Stimulated activated CD4-positive, alpha-beta T cell treated with anti-CD3 and anti-CD28 coated beads, Interleukin-15, amount 100 ng/mL, for 1 hour (primary cell): ENCODE data around the gene TMEM11.
"Not testable (repeated sequence)": the region's sequence is repeated elsewhere in the genome, so short reads cannot be mapped to it uniquely, and the experiment has no call there.

Source experiments
- DNase-seq, 2 donors: peaks; one replicate each; pipeline ENCODE4 v3.0.0-alpha.2; 2020; ENCODE audit warnings: low read depth in 1 of 2, low spot score in 1 of 2

Gene TMEM11

DNA sequence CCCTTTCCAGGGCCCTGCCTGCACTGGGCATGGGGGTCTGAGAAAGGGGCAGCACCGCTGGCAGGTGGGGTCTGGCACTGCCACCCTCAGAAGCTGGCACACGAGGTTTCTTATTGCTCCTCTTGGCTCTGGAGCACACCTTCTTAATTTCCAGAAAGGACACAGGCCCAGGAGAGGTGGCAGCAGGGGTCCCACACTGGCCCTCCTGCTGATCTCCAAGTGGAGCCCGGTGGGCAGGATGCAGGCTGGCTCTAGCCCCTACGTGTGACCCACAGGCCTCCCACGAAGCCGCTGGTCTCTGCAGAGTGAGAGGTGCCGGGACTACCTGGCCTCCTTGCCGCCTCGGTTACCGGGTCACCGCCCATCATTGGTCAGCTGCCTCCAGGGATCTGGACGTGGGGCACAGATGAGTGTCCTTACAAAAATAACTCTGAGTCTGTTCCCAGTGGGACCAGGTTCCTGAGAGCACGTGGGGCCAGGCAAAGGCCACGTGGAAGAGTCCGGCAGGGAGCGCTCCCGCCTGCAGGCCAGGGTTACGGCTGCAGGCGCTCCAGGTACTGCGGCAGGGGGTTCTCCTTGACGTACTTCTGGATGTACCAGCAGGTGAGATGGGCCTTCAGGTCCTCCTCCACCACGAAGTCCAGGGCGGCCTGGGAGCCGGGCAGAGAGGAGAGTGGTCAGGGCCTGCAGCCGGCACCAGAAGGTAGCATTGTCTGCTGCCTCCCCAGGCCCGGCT lies 29.0 kb upstream of the TMEM11 start:
- no peak for DNase-seq

DNA sequence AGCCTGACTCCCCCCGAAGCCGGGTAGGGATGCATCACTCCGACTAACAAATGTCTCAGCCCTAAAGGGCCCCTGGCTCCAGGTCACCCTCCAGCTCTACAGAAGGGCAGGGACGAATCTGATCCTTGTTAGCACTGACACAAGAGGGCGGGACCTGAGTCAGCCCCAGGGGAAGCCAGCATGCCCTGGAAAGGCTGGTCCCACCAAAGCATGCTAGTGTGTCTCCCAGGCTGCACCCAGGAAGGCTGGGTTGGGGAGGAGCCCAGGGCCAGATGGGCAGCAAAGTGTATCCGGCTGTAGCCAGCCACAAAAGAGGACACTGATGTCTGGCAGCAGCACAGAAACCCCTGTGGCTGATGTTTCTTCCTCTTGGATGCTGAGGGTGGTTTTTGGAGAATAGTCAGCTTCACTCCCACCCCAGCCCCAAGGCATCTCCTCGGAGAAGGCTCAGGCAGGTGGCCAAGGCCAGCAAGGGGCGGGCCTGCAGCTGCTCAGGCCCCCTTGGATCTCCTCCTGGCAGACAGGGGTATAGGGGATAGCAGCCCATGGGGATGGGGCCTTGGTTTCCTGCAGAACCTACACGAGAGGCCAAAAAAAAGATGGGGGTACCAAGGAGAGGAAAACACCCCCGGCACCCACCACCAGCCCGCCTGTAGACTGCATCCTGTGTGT lies 28.2 kb upstream of the TMEM11 start:
- DNase-seq, result no peak

DNA sequence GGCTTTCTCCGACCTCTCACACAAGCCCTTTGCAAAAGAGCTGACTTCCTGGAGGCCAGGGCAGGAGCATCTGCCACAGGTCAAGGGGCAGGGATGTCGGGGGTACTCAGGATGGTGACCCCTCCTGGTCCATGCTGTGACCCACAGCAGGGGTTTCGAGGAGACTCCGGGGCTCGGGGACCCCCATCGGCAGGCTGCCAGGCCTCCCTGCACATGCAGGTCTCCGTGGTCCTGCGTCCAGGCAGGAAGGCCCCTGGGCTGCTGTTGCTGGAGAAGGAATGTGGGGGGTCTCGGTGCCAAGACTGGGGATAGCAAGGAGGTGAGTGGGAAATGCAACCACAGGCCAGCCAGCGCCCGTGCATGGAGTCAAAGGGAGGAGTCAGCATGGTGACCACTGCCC lies 27.6 kb upstream of the TMEM11 start:
- no peak for DNase-seq

DNA sequence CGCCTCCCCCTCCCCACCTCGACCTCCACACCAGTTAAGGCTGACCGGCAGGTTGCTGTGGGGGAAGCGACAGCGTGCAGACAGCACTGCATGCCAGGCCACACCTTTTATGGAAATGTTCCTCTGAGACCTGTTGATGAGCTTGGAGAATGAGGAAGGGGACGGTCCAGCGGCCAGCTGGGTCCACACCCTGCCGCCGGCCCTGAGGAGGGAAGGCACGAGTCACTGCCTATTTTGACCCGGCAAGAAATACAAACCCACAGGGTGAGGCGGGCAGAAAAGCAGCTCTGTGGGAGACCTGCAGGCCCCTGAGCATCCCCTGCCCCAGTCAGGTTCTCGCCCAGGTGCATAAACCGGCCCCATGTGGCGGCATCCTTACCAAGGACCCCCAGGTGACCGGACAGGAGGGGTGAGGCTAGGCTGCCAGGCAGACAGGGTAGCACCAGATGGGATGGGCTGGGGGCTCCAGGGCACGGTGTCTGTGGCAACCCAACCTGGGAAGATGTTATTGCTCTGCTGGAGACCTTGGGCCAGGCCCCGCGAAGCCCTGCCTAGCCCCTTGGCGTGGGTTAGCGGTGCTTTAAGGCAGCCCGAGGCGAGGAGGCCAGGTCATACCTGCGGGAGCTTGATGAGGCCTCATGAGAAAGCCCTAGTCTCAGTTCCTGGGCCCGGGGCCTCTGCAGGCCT lies 26.6 kb upstream of the TMEM11 start:
- no peak for DNase-seq

DNA sequence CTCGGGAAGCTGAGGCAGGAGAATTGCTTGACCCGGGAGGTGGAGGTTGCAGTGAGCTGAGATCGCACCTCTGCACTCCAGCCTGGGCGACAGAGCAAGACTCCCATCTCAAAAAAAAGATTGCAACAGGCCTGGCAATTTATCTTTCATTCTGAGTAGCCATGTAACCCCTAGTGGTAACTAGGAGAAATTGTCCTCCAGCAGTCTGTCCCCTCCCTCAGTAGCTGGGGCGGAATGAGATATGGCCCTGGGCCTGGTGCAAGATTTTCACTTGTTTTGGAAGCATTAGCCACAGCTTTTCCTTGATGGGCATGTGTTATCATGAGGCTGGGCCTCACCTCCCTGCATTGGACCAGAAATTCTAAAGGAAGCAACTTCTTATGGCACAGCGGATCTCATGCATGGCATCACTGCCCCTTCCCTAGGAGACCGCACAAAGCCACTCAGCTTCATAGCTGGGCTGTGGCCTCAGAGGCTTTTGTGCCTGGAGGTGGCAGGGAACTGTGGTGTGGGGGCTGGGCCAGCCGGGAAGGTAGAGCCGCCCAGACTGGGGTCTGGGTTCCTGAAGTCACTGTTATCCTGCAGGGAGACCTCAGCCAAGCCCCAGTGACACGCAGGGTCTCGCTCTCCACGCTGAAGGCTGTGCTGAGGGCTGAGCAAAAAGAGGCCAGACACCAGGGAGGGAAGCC lies 25.9 kb upstream of the TMEM11 start:
- no peak for DNase-seq

DNA sequence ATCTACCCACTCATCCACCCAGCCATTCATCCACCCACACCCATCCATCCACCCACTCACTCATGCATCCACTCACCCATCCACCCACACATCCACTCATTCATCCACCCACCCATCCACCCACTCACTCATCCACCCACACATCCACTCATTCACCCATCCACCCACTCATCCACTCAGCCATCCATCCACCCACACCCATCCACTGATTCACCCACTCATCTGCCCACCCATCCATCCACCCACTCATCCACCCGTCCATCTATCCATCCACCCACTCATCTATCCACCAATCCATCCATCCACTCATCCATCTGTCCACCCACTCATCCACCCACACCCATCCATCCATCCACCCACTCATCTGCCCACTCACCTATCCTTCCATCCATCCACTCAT lies 22.0 kb upstream of the TMEM11 start:
- DNase-seq, result no peak

DNA sequence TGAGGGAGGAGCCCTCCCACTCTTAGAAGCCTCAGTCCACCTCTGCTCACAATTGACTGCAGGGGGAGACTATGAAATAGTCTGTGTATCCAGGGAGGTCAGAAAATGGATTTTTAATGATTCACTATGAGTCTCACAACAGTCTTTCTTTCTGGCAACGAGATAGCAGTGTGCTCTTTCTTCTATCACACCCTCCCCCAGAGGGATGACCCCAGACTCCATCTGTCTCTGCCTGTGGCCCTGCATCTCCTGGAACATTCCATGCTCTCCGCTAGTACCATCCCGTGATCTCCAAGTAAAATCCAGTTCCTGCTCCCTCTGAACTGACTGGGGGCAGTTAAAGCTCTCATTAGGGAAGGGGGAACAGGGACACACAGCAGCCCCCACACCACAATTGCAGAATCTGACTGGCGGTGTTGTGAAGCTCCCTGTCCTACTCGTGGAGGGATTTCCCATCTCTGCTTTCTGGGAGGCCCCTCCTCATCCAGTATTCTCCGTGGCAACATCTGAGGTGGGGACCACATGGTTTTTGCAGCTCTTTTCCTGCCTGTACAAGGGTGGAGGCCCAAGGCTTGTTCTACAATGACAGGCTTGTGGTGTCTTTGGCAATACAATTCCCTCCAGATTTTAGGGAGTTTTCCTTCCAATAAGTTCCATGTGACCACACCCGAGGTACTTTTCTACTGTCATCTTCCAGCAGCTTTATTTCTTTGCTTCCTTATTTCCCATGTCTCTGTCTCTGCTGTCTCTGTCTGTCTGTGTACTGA lies 19.8 kb upstream of the TMEM11 start:
- no peak for DNase-seq

DNA sequence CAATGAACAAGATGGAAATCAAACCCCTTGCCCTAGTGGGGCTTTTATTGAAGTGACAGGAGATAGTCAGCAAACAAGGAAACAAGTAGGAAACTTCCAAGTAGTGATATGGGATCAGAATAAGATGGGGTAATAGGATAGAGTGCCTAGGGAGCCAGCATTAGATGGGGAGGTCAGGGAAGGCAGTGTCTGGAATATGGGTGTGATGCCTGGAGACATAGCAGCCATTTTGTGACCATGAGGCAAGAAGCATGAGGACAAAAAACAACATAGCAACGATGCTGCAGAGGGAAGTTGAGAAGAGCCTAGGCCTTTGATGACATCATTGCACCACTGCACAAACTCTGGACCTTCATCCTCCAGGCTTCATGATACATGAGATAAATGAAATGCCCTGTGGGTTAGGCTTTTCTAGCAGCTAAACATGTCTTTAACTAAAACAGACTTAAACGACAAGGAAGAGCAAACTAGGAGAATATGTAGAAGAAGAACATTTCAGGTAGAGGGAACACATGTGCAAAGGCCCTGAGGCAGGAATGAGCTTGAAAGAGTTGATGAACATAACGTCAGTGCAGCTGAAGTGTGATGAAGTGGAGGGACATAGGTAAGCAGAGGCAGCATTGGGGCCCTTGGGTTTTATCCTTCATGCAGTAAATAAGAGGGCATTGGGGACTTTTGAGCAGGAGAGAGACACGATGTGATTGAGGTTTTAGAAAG lies 18.2 kb upstream of the TMEM11 start:
- no peak for DNase-seq

DNA sequence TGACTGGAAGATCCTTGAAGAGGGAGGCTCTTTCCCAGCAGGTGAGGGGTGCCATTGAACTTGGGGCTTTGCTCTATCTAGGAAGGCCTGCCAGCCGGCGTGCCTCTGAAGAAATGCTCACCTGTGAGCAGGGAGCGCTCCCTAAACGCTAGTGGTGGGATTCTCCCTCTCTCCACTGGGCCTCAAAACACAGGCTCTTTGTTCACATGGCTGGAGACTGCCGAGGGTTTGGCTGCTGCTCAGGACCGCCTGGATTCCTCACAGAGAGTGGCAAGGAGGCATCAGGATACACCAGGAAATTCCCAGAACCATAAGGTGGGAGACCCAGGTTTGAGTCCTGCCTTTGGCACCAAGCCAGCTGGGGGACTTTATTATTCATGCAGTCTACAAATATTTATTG lies 17.6 kb upstream of the TMEM11 start:
- DNase-seq, result no peak

DNA sequence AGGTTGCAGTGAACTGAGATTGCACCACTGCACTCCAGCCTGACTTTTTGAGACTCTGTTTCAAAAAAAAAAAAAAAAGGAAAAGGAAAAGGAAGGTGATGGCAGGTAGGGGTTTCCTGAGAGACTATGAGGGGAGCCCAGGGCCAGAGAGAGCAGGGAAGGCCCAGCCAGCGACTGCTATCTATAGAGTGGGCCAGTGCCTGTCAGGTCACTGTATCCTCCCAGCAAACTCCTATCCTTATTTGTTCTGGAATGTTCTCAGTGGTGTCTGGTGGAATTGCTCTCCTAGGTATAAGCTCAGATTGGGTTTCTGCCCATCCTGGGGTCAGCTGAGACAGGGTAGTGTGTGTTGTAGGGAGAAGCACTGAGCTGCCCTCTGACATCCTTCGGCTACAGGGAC lies 14.9 kb upstream of the TMEM11 start:
- DNase-seq, result no peak

DNA sequence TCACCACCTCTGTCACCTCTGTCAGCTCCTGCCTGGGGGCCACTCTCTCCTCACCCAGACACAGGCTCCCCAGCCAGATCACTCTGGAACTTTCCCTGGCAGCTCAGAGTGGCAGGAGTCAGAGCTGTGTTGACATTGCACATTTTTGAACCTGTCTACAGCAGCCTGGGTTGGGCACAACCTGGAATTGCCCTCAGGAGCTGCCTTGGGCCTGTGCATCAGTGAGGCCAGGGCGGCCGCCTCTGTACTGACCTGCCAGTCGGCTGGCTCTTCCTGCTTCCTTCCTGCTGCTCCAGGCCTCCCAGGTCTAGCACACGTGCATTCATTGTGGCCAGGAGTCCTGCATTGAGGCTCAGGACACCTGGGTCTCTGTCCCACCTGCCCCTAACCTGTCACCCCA lies 14.2 kb upstream of the TMEM11 start:
- DNase-seq, result no peak

DNA sequence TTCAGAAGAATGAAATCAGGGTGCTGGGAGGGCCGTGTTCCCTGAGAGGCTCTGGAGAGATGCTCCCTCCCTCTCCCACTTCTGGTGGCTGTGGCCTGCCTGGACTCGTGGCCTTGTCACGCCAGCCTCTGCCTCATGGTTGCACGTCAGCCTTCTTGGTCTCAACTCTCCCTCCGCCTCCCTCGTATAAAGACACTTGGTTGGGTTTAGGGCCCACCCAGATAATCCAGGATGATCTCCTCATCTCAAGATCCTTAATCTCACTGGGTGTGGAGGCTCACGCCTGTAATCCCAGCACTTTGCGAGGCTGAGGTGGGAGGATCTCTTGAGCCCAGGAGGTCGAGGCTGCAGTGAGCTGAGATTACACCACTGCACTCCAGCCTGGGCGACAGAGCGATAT lies 13.3 kb upstream of the TMEM11 start:
- not testable (repeated sequence) for DNase-seq

DNA sequence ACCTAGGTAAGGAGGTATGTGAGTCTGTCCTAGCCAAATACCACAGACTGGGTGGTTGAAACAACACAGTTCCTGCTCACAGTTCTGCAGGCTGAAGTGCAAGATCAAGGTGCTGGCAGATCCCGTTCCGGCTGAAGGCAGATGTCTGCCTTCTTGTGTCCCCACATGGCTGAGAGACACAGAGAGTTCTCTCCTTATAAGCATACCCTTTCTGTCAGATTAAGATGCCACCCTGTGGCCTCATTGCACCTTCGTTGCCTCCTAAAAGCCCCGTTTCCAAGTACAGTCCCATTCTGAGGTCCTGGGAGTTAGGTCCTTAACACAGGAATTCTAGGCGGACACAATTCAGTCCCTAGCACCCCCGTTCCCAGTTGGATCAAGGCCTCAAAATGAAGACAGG lies 9.1 kb upstream of the TMEM11 start:
- DNase-seq, result no peak

DNA sequence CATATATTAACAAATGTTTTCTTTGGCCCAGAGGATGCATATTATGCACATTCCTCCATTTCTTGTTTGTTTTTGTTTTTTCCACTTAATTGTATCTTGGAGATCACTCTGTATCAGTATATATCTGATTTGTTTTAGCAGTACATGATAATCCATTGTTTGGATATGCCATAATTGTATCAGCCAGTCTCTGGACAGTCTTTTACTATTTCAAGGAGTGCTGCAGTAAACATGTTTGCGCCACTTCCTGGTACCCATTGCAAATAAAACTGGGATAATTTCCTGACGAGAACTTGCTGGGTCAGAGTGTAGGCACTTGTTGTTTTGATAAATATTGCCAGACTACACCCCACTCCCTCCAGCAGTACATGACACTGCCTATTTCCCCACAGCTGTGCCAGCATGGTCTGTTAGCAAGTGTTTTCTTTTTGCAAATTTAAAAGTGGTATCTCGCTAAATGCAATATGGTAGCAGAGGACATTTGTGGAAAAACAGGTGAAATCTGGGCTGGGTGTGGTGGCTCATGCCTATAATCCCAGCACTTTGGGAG lies 4.9 kb upstream of the TMEM11 start:
- DNase-seq, result no peak

DNA sequence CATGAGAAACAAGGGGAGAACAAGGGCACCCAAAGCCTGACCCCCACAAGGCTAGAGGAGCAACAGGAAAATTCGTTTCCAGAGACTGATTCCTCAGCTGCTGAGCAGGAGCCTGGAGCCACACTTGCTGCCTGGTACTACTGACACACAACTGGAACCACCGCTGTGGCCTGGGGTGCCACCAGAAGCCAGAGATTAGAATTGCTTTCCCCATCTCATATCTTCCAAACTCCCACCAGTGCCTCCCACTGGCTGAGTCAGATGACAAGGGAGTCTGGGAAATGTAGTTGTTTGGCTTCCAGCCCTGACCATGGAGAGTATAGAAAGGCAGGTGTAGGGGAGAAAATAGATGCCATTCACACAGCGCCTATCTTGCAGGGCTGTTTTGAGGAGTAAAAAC lies 4.1 kb upstream of the TMEM11 start:
- DNase-seq, result peak in 1 of 2 donors; percentile 9

DNA sequence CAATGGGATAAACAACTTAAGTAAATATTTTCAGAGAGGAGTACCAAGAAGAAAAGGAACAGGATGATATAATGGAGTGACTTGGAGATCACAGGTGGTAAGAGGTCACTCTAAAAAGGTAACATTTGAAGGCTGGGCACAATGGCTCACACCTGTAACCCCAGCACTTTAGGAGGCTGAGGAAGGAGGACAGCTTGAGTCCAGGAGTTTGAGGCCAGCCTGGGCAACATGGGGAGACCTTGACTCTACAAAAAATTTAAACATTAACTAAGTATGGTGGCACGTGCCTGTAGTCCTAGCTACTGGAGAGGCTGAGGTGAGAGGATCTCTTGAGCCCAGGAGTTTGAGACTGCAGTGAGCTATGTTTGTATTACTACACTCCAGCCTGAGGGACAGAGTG lies 3.4 kb upstream of the TMEM11 start:
- no peak for DNase-seq

DNA sequence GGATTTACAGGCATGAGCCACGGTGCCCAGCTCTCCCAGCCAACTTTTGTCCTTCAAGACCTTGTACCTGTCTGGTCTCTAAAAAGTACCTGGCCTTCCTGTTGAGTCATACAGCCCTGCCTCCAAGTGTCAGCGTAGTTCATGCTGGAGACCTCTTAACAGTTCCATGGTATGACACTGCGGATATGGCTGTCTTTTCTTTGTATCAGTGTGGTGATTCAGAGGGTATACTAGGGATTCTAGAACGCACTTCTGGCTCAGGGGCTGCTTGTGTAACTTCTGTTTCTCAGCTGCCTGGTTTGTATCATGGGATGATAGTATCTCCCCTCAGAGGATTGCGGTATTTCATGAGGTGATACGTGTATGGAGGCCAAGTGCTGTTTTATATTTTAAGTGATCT lies 2.0 kb upstream of the TMEM11 start:
- no peak for DNase-seq

DNA sequence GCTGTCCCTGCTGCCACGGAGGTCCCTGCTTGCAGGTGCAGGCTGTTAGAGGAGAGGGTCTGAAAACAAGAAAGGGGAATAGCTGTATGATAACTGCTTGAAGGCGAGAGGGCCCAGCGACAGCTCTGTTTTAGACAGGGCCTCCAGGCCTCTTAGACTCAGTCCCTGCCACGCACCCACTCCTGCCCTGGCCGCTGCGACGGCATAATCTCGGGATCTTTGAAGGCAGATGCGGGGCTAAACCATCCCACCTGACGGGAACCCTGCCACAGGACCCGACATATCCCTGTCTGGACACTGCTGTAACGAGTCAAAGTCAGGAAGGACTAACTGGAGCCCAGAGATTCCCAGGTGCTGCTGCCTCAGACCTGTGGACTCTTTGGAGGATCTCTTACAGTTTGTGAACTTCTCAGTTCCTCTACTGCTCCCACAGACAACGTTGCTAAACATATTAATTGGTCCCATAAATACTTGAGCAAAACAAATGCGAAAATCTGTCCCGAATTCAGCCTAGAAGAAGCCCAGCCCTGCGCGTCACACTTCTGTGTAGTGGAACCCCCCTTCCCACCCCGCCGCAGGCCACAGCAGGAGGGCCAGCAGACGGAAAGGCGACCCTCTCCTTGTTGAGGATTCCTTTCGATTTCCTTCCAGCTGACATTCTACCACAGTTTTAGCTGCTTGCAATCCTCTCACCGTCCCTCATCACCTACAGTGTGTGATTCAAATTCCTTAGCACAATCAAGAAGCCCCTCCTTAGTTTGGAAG lies 998 bp upstream of the TMEM11 start:
- no peak for DNase-seq

DNA sequence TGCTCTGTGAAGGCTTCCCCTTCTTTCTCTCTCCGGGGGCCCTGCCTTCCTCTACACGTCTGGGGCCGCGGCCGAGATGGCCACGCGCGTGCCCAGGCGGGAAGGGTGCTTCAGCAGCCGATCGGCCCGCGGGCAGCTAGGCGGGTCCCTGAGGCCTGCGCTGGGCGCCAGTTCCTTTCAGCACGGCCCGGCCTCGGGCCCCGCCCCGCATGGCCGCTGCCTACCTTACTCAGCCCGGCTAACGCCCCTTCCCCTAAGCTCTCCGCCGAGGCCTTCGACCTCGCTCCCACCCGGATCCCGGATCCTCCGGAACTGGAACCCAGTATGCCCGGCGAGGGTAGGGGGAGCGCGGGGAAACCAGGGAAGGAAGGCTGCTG lies 335 bp downstream of the TMEM11 start:
- no peak for DNase-seq
